Measurements from ENCODE around the gene PTDSS2.

GRCh38 chr11:526192-526591 lies 76.1 kb downstream of the PTDSS2 start:
- TF ChIP-seq, protein P1, sequence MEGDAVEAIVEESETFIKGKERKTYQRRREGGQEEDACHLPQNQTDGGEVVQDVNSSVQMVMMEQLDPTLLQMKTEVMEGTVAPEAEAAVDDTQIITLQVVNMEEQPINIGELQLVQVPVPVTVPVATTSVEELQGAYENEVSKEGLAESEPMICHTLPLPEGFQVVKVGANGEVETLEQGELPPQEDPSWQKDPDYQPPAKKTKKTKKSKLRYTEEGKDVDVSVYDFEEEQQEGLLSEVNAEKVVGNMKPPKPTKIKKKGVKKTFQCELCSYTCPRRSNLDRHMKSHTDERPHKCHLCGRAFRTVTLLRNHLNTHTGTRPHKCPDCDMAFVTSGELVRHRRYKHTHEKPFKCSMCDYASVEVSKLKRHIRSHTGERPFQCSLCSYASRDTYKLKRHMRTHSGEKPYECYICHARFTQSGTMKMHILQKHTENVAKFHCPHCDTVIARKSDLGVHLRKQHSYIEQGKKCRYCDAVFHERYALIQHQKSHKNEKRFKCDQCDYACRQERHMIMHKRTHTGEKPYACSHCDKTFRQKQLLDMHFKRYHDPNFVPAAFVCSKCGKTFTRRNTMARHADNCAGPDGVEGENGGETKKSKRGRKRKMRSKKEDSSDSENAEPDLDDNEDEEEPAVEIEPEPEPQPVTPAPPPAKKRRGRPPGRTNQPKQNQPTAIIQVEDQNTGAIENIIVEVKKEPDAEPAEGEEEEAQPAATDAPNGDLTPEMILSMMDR (IDR thresholded peaks at IDR 0.05): no peak
- no peak for TF ChIP-seq POLR2A (IDR thresholded peaks at IDR 0.05)

All from heart left ventricle (tissue), 13 donors.